Neuronal stem cell (in vitro differentiated cells): ENCODE measurements around the gene BIRC5.

Experiments
- DNase-seq: peaks from one replicate; pipeline ENCODE4 v3.0.0-alpha.2; 2013; ENCODE audit warnings: low spot score
- H2AFZ ChIP-seq: one replicate; pipeline ENCODE4 v1.6.1; 2013; ENCODE audit warnings: mild to moderate bottlenecking, low read length, inconsistent platforms
- H2AK5ac ChIP-seq: 2 replicates; pipeline ENCODE4 v1.6.1; 2013; ENCODE audit warnings: low read depth, mild to moderate bottlenecking, inconsistent platforms, low read length, moderate library complexity, mixed read lengths
- H2BK120ac ChIP-seq: 2 replicates; pipeline ENCODE4 v1.6.1; 2013; ENCODE audit warnings: low read depth, mild to moderate bottlenecking, inconsistent platforms, low read length, moderate library complexity, mixed read lengths
- H2BK12ac ChIP-seq: one replicate; pipeline ENCODE4 v1.6.1; 2013; ENCODE audit warnings: low read length, inconsistent platforms
- H2BK15ac ChIP-seq: 2 replicates; pipeline ENCODE4 v1.6.1; 2013; ENCODE audit warnings: mild to moderate bottlenecking, low read length, inconsistent platforms, mixed read lengths
- H2BK5ac ChIP-seq: one replicate; pipeline ENCODE4 v1.6.1; 2013; ENCODE audit warnings: inconsistent platforms, mild to moderate bottlenecking, low read length, moderate library complexity
- H3K14ac ChIP-seq: one replicate; pipeline ENCODE4 v1.6.1; 2013; ENCODE audit warnings: low read length, inconsistent platforms
- H3K18ac ChIP-seq: 2 replicates; pipeline ENCODE4 v1.6.1; 2013; ENCODE audit warnings: low read length, inconsistent platforms
- H3K23ac ChIP-seq: 2 replicates; pipeline ENCODE4 v1.6.1; 2013; ENCODE audit warnings: low read depth, mild to moderate bottlenecking, mixed read lengths, low read length, inconsistent platforms; ENCODE audit not compliant: poor library complexity
- H3K27ac ChIP-seq: replicated peaks from 3 replicates; pipeline ENCODE4 v1.5.1; 2013; ENCODE audit warnings: low read length, inconsistent platforms
- H3K27me3 ChIP-seq, 3 experiments: 2 replicates each; pipeline ENCODE4 v1.6.1; 2013; ENCODE audit warnings: low read length in 3 of 3, mild to moderate bottlenecking in 2 of 3, inconsistent platforms in 1 of 3, low read depth in 1 of 3, mixed read lengths in 1 of 3, moderate library complexity in 1 of 3; ENCODE audit not compliant: control insufficient read depth in 3 of 3, insufficient read depth in 3 of 3
- H3K36me3 ChIP-seq, 2 donors: replicated peaks in 1 of 2; 2 replicates each; pipeline ENCODE4 v1.6.1; 2013; ENCODE audit warnings: low read length in 2 of 2; ENCODE audit not compliant: control insufficient read depth in 2 of 2, insufficient read depth in 2 of 2
- H3K4ac ChIP-seq: 2 replicates; pipeline ENCODE4 v1.6.1; 2013; ENCODE audit warnings: inconsistent platforms, mild to moderate bottlenecking, low read length, moderate library complexity
- H3K4me1 ChIP-seq, 2 donors: 1 replicate in 1 of 2; 2 replicates in 1 of 2; pipeline ENCODE4 v1.6.1; 2013; ENCODE audit warnings: low read length in 2 of 2, low read depth in 1 of 2; ENCODE audit not compliant: control insufficient read depth in 2 of 2, insufficient read depth in 1 of 2
- H3K4me2 ChIP-seq: one replicate; pipeline ENCODE4 v1.6.1; 2013; ENCODE audit warnings: mild to moderate bottlenecking, low read length, inconsistent platforms; ENCODE audit not compliant: insufficient read depth, poor library complexity, severe bottlenecking
- H3K4me3 ChIP-seq, 2 donors: 2 replicates each; pipeline ENCODE4 v1.5.1; 2013; ENCODE audit warnings: low read length in 2 of 2, mild to moderate bottlenecking in 2 of 2, inconsistent platforms in 1 of 2, moderate library complexity in 1 of 2
- H3K79me1 ChIP-seq: one replicate; pipeline ENCODE4 v1.6.1; 2013; ENCODE audit warnings: low read depth, mild to moderate bottlenecking, inconsistent platforms, low read length, moderate library complexity
- H3K9ac ChIP-seq: one replicate; pipeline ENCODE4 v1.6.1; 2013; ENCODE audit warnings: mild to moderate bottlenecking, low read depth, low read length, inconsistent platforms; ENCODE audit not compliant: poor library complexity
- H3K9me3 ChIP-seq, 2 donors: replicated peaks in 1 of 2; 2 replicates each; pipeline versions ENCODE3 to v1.6.1; 2013; ENCODE audit warnings: low read length in 2 of 2, mild to moderate bottlenecking in 2 of 2, inconsistent platforms in 1 of 2, low read depth in 1 of 2, mixed read lengths in 1 of 2, moderate library complexity in 1 of 2; ENCODE audit not compliant: control insufficient read depth in 2 of 2, insufficient read depth in 1 of 2
- H4K8ac ChIP-seq: one replicate; pipeline ENCODE4 v1.6.1; 2013; ENCODE audit warnings: low read depth, mild to moderate bottlenecking, inconsistent platforms, low read length, moderate library complexity
- H4K91ac ChIP-seq: one replicate; pipeline ENCODE4 v1.6.1; 2013; ENCODE audit warnings: low read length, low read depth, mild to moderate bottlenecking, inconsistent platforms; ENCODE audit not compliant: poor library complexity
- WGBS, 2 donors: extraction: QIAGEN DNeasy Blood & Tissue Kit; methylation state at CpG; one replicate each; pipeline ENCODE4 v1.1.7; 2013; ENCODE audit warnings: missing lambda C conversion rate in 2 of 2, mixed read lengths in 1 of 2; ENCODE audit not compliant: insufficient read length in 2 of 2, insufficient replicate concordance in 1 of 2; ENCODE audit errors: extremely low coverage in 2 of 2; 5-methylcytosine and 5-hydroxymethylcytosine counted together

The BIRC5 gene

DNA sequence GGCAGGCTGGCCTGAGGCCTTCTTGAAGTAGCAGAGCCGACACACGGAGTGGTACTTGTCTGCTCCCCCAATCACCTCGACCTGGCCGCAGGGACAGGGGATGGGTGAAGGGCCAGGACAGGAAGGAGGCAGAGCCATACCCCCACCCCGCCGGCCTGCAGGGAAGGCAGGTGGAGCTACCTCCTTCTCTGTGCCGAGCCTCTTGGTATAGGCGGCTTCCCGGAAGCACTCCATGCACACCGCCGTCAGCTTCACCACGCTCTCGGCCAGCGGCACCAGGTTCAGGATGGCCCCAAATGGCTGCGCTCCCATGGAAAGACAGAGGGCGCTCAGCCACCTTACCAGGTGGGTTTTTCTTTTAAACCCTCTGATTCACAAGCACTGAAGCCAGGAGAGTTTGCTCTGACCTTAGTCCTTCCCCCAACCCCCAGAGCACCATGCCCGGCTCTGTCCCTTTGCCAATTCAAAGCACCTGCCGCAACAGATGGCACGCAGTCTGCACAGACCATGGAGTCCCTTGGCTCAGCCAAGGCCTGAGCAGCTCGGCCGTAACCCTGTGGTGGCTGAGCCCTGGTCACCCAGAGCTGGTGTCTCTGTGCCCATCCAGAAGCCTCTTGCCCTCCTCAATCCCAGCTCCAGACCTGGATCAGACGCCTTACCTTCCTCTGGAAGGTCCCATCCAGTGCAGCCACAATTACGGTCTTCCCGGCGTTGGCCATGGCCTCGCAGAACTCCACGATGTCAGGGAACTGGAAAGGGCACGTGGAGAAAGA lies 39.0 kb upstream of the BIRC5 start:
- peak overlapping the region; percentile 30 for H3K18ac ChIP-seq
- no peak overlapping the region for H2AFZ ChIP-seq
- no peak overlapping the region for H3K14ac ChIP-seq
- no peaks in the 10 kb centered on the region for H3K27me3 ChIP-seq
- no peak overlapping the region for H2AK5ac ChIP-seq
- no CpG with 5 or more reads among the region's 28 CpGs for WGBS, 2 donors
- H2BK12ac ChIP-seq: no peak overlapping the region
- H3K9ac ChIP-seq: no peak overlapping the region
- peaks cover 0 to 3% of the 10 kb centered on the region in 2 donors for H3K4me1 ChIP-seq
- no peak overlapping the region for H2BK15ac ChIP-seq
- H4K91ac ChIP-seq: no peak overlapping the region
- H4K8ac ChIP-seq: no peak overlapping the region
- H3K23ac ChIP-seq: peak overlapping the region; percentile 67
- no peak overlapping the region for H3K4me2 ChIP-seq
- no peak overlapping the region for H2BK5ac ChIP-seq
- no peaks in the 10 kb centered on the region for H3K79me1 ChIP-seq
- no peak overlapping the region for H3K4ac ChIP-seq
- no peak overlapping the region for H3K4me3 ChIP-seq
- DNase-seq: no peak
- H3K9me3 ChIP-seq: peaks cover 0 to 2% of the 10 kb centered on the region in 2 donors
- no peak overlapping the region for H3K27ac ChIP-seq
- H2BK120ac ChIP-seq: no peak overlapping the region
- peaks cover 39 to 72% of the 10 kb centered on the region in 2 donors for H3K36me3 ChIP-seq

DNA sequence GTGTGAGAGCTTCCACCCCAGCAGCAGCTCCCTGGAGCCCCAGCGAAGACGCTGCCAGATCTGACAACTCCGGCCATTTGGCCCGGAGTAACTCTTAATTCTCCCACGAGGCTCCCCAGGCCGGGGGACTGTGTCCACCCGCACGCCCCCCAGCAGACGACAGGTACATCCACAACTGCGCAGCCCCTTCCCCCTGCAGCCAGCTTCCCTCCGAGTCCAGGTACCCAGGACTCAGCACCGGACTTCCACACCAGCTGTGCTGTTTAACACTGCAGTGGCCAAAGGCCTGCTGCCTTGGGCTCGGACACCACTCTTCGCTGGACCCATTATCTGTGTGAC lies 38.4 kb upstream of the BIRC5 start:
- H3K4me3 ChIP-seq: no peak overlapping the region
- H2AFZ ChIP-seq: no peak overlapping the region
- no peak overlapping the region for H2BK15ac ChIP-seq
- H3K9ac ChIP-seq: no peak overlapping the region
- no peak overlapping the region for H3K23ac ChIP-seq
- H2BK12ac ChIP-seq: no peak overlapping the region
- DNase-seq: no peak
- WGBS, 2 donors: no CpG with 5 or more reads among the region's 14 CpGs
- no peak overlapping the region for H3K27ac ChIP-seq
- no peak overlapping the region for H2BK120ac ChIP-seq
- no peak overlapping the region for H3K14ac ChIP-seq
- H3K36me3 ChIP-seq: peaks cover 42 to 77% of the 10 kb centered on the region in 2 donors
- H3K4me2 ChIP-seq: no peak overlapping the region
- no peak overlapping the region for H2AK5ac ChIP-seq
- no peak overlapping the region for H2BK5ac ChIP-seq
- no peaks in the 10 kb centered on the region for H3K27me3 ChIP-seq
- no peak overlapping the region for H3K18ac ChIP-seq
- H3K4me1 ChIP-seq: peaks cover 0 to 3% of the 10 kb centered on the region in 2 donors
- H3K79me1 ChIP-seq: no peaks in the 10 kb centered on the region
- peaks cover 0 to 2% of the 10 kb centered on the region in 2 donors for H3K9me3 ChIP-seq
- no peak overlapping the region for H3K4ac ChIP-seq
- no peak overlapping the region for H4K8ac ChIP-seq
- H4K91ac ChIP-seq: no peak overlapping the region

DNA sequence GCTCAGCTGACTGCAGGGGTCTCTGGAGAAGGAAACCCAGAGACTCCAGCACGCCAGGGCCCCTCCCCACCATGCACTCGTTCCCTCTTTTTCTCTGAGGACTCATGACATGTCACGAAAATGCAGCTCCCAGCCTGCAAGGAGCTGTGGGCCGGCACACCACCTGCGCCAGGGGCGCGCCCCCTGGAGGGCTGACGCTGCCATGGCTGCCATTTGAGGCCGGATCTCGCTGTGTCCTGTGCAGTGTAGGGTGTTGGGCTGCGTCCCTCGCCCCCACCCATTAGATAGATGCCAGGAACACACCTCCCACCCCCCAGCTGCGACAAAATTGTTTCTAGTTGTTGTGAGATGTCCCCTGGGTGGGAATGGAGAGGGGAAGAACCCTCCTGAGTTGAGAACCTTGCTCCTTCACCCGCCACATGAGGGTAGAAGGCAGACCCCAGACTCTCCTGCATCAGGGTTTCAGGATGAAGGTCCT lies 37.5 kb upstream of the BIRC5 start:
- peaks cover 0 to 3% of the 10 kb centered on the region in 2 donors for H3K4me1 ChIP-seq
- no CpG with 5 or more reads among the region's 14 CpGs for WGBS, 2 donors
- no peak overlapping the region for H4K8ac ChIP-seq
- no peak overlapping the region for H2BK120ac ChIP-seq
- DNase-seq: no peak
- no peak overlapping the region for H2AK5ac ChIP-seq
- no peaks in the 10 kb centered on the region for H3K79me1 ChIP-seq
- no peak overlapping the region for H3K18ac ChIP-seq
- no peaks in the 10 kb centered on the region for H3K27me3 ChIP-seq
- no peak overlapping the region for H3K14ac ChIP-seq
- H3K4me3 ChIP-seq: no peak overlapping the region
- no peak overlapping the region for H3K27ac ChIP-seq
- peaks cover 0 to 2% of the 10 kb centered on the region in 2 donors for H3K9me3 ChIP-seq
- H3K4me2 ChIP-seq: no peak overlapping the region
- H3K4ac ChIP-seq: no peak overlapping the region
- H2BK12ac ChIP-seq: no peak overlapping the region
- no peak overlapping the region for H4K91ac ChIP-seq
- peaks cover 46 to 84% of the 10 kb centered on the region in 2 donors for H3K36me3 ChIP-seq
- peak overlapping the region; percentile 51 for H3K23ac ChIP-seq
- no peak overlapping the region for H2BK15ac ChIP-seq
- H2AFZ ChIP-seq: no peak overlapping the region
- no peak overlapping the region for H2BK5ac ChIP-seq
- no peak overlapping the region for H3K9ac ChIP-seq

DNA sequence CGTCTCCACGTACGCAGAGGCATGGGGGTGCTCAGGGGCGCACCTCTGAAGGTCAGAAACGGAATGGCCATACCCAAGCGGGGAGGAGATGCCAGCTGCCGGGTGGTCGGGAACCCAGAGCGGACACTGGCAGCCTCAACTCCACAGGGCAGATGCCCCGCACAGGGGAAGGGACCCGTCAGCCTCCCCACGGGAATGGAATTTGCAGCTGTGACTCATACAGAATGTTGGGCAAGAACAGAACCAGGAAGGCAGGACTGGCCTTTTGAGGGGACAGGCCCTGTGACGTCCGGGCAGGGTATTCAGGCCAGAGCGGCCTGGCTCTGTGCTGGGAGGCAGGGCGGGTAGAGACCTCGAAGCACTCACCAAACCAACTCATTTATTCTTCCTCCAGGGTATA lies 34.7 kb upstream of the BIRC5 start:
- Histone ChIP-seq H3K27me3 (no peaks in the 10 kb centered on the region), H3K14ac (no peak overlapping the region), H3K23ac (no peak overlapping the region), H2AFZ (no peak overlapping the region), H3K36me3 (peaks cover 55 to 95% of the 10 kb centered on the region in 2 donors), H3K79me1 (peaks cover 5% of the 10 kb centered on the region), H3K4me2 (no peak overlapping the region), H3K27ac (no peak overlapping the region), H2BK5ac (no peak overlapping the region), H2BK12ac (no peak overlapping the region), H2BK15ac (no peak overlapping the region), H4K8ac (no peak overlapping the region), H3K4me3 (no peak overlapping the region), H4K91ac (no peak overlapping the region), H2BK120ac (no peak overlapping the region), H3K4me1 (peaks cover 0 to 5% of the 10 kb centered on the region in 2 donors), H3K4ac (no peak overlapping the region), H3K9ac (no peak overlapping the region), H3K18ac (no peak overlapping the region), H2AK5ac (no peak overlapping the region), H3K9me3 (peaks cover 0 to 2% of the 10 kb centered on the region in 2 donors)
- no peak for DNase-seq
- no CpG with 5 or more reads among the region's 17 CpGs for WGBS, 2 donors
